ENCODE results near the gene TADA3. TPM values are rescaled to one million over a fixed set of nuclear protein-coding genes. Genes with fewer than 3 reads are reported as not detected.

Gene TADA3
- total RNA-seq, 1 experiment from 2014 or later, result 60.2 TPM

Other genes with a start within 250 kb of the TADA3 start
- 0.05 TPM in 1 of 2 replicates, not detected in the other for gene LHFPL4, start 238.7 kb downstream of the TADA3 start, total RNA-seq (2014; rRNA removed; shearing (Covaris generic))
- 14.6 and 17.3 TPM in 2 replicates for gene MTMR14, start 143.0 kb downstream of the TADA3 start, total RNA-seq (2014; rRNA removed; shearing (Covaris generic))
- not detected in 2 replicates for gene CPNE9, start 88.6 kb downstream of the TADA3 start, total RNA-seq (2014; rRNA removed; shearing (Covaris generic))
- 10.1 and 14.0 TPM in 2 replicates for gene BRPF1, start 60.7 kb downstream of the TADA3 start, total RNA-seq (2014; rRNA removed; shearing (Covaris generic))
- 9.6 and 10.4 TPM in 2 replicates for gene OGG1, start 42.5 kb downstream of the TADA3 start, total RNA-seq (2014; rRNA removed; shearing (Covaris generic))
- 6.4 and 10.6 TPM in 2 replicates for gene CAMK1, start 22.5 kb downstream of the TADA3 start, total RNA-seq (2014; rRNA removed; shearing (Covaris generic))
- gene ARPC4, start 609 bp upstream of the TADA3 start, total RNA-seq (2014; rRNA removed; shearing (Covaris generic)), result 155 and 190 TPM in 2 replicates
- 2.6 and 3.3 TPM in 2 replicates for gene TTLL3, start 17.8 kb upstream of the TADA3 start, total RNA-seq (2014; rRNA removed; shearing (Covaris generic))
- gene RPUSD3, start 51.5 kb upstream of the TADA3 start, total RNA-seq (2014; rRNA removed; shearing (Covaris generic)), result 22.3 and 34.8 TPM in 2 replicates
- gene CIDEC, start 87.8 kb upstream of the TADA3 start, total RNA-seq (2014; rRNA removed; shearing (Covaris generic)), result not detected in 2 replicates
- gene JAGN1, start 98.1 kb upstream of the TADA3 start, total RNA-seq (2014; rRNA removed; shearing (Covaris generic)), result 22.6 and 30.6 TPM in 2 replicates
- gene IL17RE, start 110.4 kb upstream of the TADA3 start, total RNA-seq (2014; rRNA removed; shearing (Covaris generic)), result 0.05 and 0.15 TPM in 2 replicates
- 26.4 and 29.5 TPM in 2 replicates for gene IL17RC, start 124.6 kb upstream of the TADA3 start, total RNA-seq (2014; rRNA removed; shearing (Covaris generic))
- 7.7 and 12.0 TPM in 2 replicates for gene CRELD1, start 141.4 kb upstream of the TADA3 start, total RNA-seq (2014; rRNA removed; shearing (Covaris generic))
- 2.8 and 3.8 TPM in 2 replicates for gene PRRT3, start 159.9 kb upstream of the TADA3 start, total RNA-seq (2014; rRNA removed; shearing (Covaris generic))
- gene EMC3, start 194.4 kb upstream of the TADA3 start, total RNA-seq (2014; rRNA removed; shearing (Covaris generic)), result 53.8 and 98.5 TPM in 2 replicates
- 12.2 and 16.0 TPM in 2 replicates for gene FANCD2, start 234.0 kb upstream of the TADA3 start, total RNA-seq (2014; rRNA removed; shearing (Covaris generic))

Data from M059J (cell line).